PC-3 (cell line): ENCODE data around the gene ARHGEF4. TPM values are rescaled to one million over a fixed set of nuclear protein-coding genes. Genes with fewer than 3 reads are reported as not detected.

Source experiments
- ATAC-seq: fragments of 200-7000 bp; cut with Tn5 transposase; 2 replicates; pipeline ENCODE4 v1.9.1; 2020; ENCODE audit warnings: mild to moderate bottlenecking, moderate library complexity
- BruUV-seq: library from RNA; stranded (reverse); fragments of 400-500 nt; replicated peaks from 2 replicates; lab custom pipeline; 2021; lab: Mats Ljungman, UMichigan
- CTCF ChIA-PET: fragments of 300-600 bp; sonication (Branson Sonifier 250); formaldehyde crosslinking; loops from one replicate; lab custom pipeline; 2022; ENCODE audit warnings: antibody characterized with exemption; lab: Charles Lee
- POLR2A ChIA-PET: fragments of 300-600 bp; sonication (Branson Sonifier 250); formaldehyde crosslinking; loops from one replicate; lab custom pipeline; 2022; ENCODE audit warnings: antibody characterized with exemption; ENCODE audit not compliant: unreplicated experiment; lab: Charles Lee
- DNase-seq: peaks from one replicate; pipeline ENCODE4 v3.0.0-alpha.2; 2015
- H2AFZ ChIP-seq: fragments of 300-600 bp; sonication (generic); 2 replicates; pipeline ENCODE4 v1.6.0; 2016; ENCODE audit warnings: antibody characterized with exemption, low read length
- H3F3A ChIP-seq: fragments of 300-600 bp; sonication (generic); one replicate; pipeline ENCODE4 v1.6.0; 2017; ENCODE audit warnings: antibody characterized with exemption, low read length, control low read depth, mild to moderate bottlenecking; ENCODE audit not compliant: unreplicated experiment
- H3K27ac ChIP-seq: fragments of 300-600 bp; sonication (generic); 2 replicates; pipeline ENCODE4 v1.5.1; 2016; ENCODE audit warnings: mild to moderate bottlenecking, low read length
- H3K27me3 ChIP-seq: fragments of 300-600 bp; sonication (generic); 2 replicates; pipeline ENCODE4 v1.6.1; 2016; ENCODE audit warnings: low read length, mixed read lengths
- H3K36me3 ChIP-seq: fragments of 300-600 bp; sonication (generic); 2 replicates; pipeline ENCODE4 v1.6.1; 2016; ENCODE audit warnings: low read depth, mixed run types, low read length, mixed read lengths
- H3K4me1 ChIP-seq: fragments of 300-600 bp; sonication (generic); 2 replicates; pipeline ENCODE4 v1.5.1; 2016; ENCODE audit warnings: low read length; ENCODE audit not compliant: insufficient read depth
- H3K4me2 ChIP-seq: fragments of 300-600 bp; sonication (generic); 2 replicates; pipeline ENCODE4 v1.6.0; 2016; ENCODE audit warnings: low read length
- H3K4me3 ChIP-seq: fragments of 300-600 bp; sonication (generic); 2 replicates; pipeline ENCODE4 v1.5.1; 2016; ENCODE audit warnings: mild to moderate bottlenecking, low read length, mixed read lengths
- H3K79me2 ChIP-seq: fragments of 300-600 bp; sonication (generic); 2 replicates; pipeline ENCODE4 v1.6.1; 2017; ENCODE audit warnings: low read length, mixed read lengths
- H3K9ac ChIP-seq: fragments of 300-600 bp; sonication (generic); 2 replicates; pipeline ENCODE4 v1.6.0; 2016; ENCODE audit warnings: mild to moderate bottlenecking, low read length
- H3K9me2 ChIP-seq: fragments of 300-600 bp; sonication (generic); replicated peaks from 2 replicates; pipeline ENCODE4 v1.6.1; 2016; ENCODE audit warnings: mixed run types, low read length, mixed read lengths
- H3K9me3 ChIP-seq: fragments of 300-600 bp; sonication (generic); 2 replicates; pipeline ENCODE4 v1.6.1; 2016; ENCODE audit warnings: low read length, mixed read lengths
- H4K20me1 ChIP-seq: fragments of 300-600 bp; sonication (generic); 2 replicates; pipeline ENCODE4 v1.6.1; 2016; ENCODE audit warnings: low read length, mixed read lengths
- EZH2 ChIP-seq: fragments of 300-600 bp; sonication (generic); IDR thresholded peaks from one replicate; pipeline ENCODE4 v1.6.1; 2017; ENCODE audit warnings: antibody characterized with exemption, mild to moderate bottlenecking, low read length; ENCODE audit not compliant: unreplicated experiment
- EZH2phosphoT487 ChIP-seq: fragments of 300-600 bp; sonication (generic); IDR thresholded peaks from 2 replicates; pipeline ENCODE4 v1.6.1; 2018; ENCODE audit warnings: mild to moderate bottlenecking, antibody characterized with exemption, low read length, borderline replicate concordance
- intact Hi-C: fragments of 100-400 bp; cut with micrococcal nuclease; formaldehyde crosslinking; loops from 2 replicates; pipeline ENCODE4 v1.9.0; 2023
- total RNA-seq: library from RNA; depleted of rRNA; stranded (reverse); fragments of >200 nt; gene quantifications from 2 replicates; pipeline ENCODE4 v1.2.3, GENCODE V29; 2014
- TF ChIP-seq, protein P1 (sequence below): fragments of 300-600 bp; sonication (generic); conservative IDR thresholded peaks from 2 replicates; pipeline ENCODE4 v1.5.1; 2017; ENCODE audit warnings: antibody characterized with exemption, low read depth, mild to moderate bottlenecking, low read length

The ARHGEF4 gene
- total RNA-seq, 1 experiment from 2014 or later: 21.5 TPM

DNA sequence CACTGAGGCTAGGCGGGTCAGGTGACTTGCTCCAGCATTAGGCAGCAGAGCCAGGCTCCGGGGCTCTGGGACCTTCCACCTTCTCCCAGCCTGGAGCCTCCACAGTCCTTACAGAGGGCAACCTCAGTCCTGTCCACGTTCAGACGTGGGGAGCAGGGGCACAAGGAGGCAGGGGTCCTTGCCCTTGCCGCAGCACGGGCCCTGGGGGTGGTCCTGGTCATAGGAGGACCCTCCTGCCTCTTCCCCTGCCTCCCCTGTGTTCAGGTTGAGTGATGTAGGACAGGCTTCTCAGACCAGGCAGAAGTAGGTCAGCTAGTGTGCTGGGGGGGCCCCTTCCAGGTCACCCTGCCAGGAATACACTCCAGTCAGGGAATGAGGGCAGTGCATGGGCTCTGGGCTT, 5.4 kb upstream of the ARHGEF4 start:
- no peaks in the 10 kb centered on the region for H4K20me1 ChIP-seq
- no peak overlapping the region for H3K4me2 ChIP-seq
- no peaks in the 10 kb centered on the region for H3K27me3 ChIP-seq
- DNase-seq: no peak
- POLR2A ChIA-PET: no interaction called here
- H2AFZ ChIP-seq: no peak overlapping the region
- peaks cover 46% of the 10 kb centered on the region for H3K4me1 ChIP-seq
- H3K9me2 ChIP-seq: no peaks in the 10 kb centered on the region
- CTCF ChIA-PET: no interaction called here
- H3K9ac ChIP-seq: no peak overlapping the region
- no TSS peak for BruUV-seq
- no peak overlapping the region for H3K4me3 ChIP-seq
- no peak for ATAC-seq
- no peak overlapping the region for H3K27ac ChIP-seq
- no peaks in the 10 kb centered on the region for H3K9me3 ChIP-seq
- TF ChIP-seq EZH2phosphoT487 (no peak), EZH2 (no peak)
- TF ChIP-seq, protein P1, sequence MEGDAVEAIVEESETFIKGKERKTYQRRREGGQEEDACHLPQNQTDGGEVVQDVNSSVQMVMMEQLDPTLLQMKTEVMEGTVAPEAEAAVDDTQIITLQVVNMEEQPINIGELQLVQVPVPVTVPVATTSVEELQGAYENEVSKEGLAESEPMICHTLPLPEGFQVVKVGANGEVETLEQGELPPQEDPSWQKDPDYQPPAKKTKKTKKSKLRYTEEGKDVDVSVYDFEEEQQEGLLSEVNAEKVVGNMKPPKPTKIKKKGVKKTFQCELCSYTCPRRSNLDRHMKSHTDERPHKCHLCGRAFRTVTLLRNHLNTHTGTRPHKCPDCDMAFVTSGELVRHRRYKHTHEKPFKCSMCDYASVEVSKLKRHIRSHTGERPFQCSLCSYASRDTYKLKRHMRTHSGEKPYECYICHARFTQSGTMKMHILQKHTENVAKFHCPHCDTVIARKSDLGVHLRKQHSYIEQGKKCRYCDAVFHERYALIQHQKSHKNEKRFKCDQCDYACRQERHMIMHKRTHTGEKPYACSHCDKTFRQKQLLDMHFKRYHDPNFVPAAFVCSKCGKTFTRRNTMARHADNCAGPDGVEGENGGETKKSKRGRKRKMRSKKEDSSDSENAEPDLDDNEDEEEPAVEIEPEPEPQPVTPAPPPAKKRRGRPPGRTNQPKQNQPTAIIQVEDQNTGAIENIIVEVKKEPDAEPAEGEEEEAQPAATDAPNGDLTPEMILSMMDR: no peak
- H3K36me3 ChIP-seq: no peaks in the 10 kb centered on the region
- intact Hi-C loops: no loop called here
- H3F3A ChIP-seq: no peaks in the 10 kb centered on the region
- no peaks in the 10 kb centered on the region for H3K79me2 ChIP-seq

DNA sequence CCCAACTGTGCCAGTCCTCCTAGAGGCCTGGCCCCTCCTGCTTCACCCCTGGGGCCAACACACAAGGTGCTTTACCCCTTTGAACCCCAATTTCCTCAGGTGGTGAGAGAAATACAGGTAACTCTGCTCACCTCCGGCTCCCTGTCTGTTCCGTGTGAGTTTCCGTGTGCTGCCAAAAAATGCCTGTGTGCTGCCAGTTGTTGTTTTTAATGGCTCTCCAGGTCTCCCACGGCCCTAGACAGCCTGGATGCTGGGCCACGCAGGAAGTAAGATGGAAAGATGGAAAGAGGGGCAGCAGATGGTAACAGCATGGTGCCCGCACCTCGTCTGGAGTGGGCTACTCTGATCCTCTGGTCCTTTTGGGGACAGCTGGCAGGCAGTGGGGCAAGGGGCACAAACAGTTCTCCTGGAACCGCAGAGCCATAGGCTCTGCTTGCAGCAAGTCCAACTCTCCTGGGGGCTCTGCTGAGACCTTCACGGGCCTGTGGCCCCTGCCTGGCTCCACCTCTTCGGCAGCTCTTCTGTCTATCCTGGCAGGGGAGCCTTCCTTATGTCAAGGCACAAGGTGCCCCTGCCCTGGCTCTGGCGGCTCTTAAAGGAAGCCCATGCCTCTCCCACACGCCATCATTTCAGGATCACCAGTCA, 4.3 kb upstream of the ARHGEF4 start:
- Histone ChIP-seq H3K9ac (no peak overlapping the region), H4K20me1 (no peaks in the 10 kb centered on the region; the same call in 1 of the 2 replicates), H3K9me2 (no peaks in the 10 kb centered on the region), H3K4me3 (no peak overlapping the region), H3K27ac (no peak overlapping the region), H3F3A (no peaks in the 10 kb centered on the region), H3K27me3 (no peaks in the 10 kb centered on the region), H3K79me2 (peaks cover 5% of the 10 kb centered on the region), H3K4me1 (peaks cover 39% of the 10 kb centered on the region), H3K36me3 (no peaks in the 10 kb centered on the region), H3K9me3 (no peaks in the 10 kb centered on the region), H3K4me2 (no peak overlapping the region), H2AFZ (no peak overlapping the region)
- ChIA-PET CTCF (no interaction called here), POLR2A (no interaction called here)
- intact Hi-C loops: no loop called here
- BruUV-seq: no TSS peak
- DNase-seq (no peak), ATAC-seq (no peak)
- TF ChIP-seq EZH2 (no peak), EZH2phosphoT487 (no peak)
- TF ChIP-seq, protein P1: no peak
